Stimulated activated CD4-positive, alpha-beta T cell treated with anti-CD3 and anti-CD28 coated beads, Interleukin-12 subunit alpha, Interleukin-12 subunit beta, amount 100 ng/mL, for 24 hours (primary cell): ENCODE results near the gene ADAM17.
"Not testable (repeated sequence)": the region's sequence is repeated elsewhere in the genome, so short reads cannot be mapped to it uniquely, and the experiment has no call there.

Source experiments
- DNase-seq, 2 experiments: peaks; one replicate each; pipeline ENCODE4 v3.0.0-alpha.2; 2020; ENCODE audit warnings: low read depth in 2 of 2

Gene ADAM17

GRCh38 chr2:9524291-9524690 is 31.3 kb downstream of the ADAM17 start:
- DNase-seq = no peak

- no peak for DNase-seq
Measured at GRCh38 chr2:9519250-9519649, 36.4 kb downstream of the ADAM17 start.

GRCh38 chr2:9518780-9519179 is 36.9 kb downstream of the ADAM17 start:
- DNase-seq = no peak

- no peak for DNase-seq
Measured at GRCh38 chr2:9518163-9518562, 37.5 kb downstream of the ADAM17 start.

- DNase-seq = no peak
Measured at GRCh38 chr2:9517118-9517782, 38.4 kb downstream of the ADAM17 start.

- DNase-seq = not testable (repeated sequence)
Measured at GRCh38 chr2:9513946-9514345, 41.7 kb downstream of the ADAM17 start.

GRCh38 chr2:9508931-9509330 is 46.7 kb downstream of the ADAM17 start:
- DNase-seq = no peak

GRCh38 chr2:9498210-9498609 is 57.4 kb downstream of the ADAM17 start:
- no peak for DNase-seq

GRCh38 chr2:9497017-9497416 is 58.6 kb downstream of the ADAM17 start:
- no peak for DNase-seq

- no peak for DNase-seq
Measured at GRCh38 chr2:9494081-9494480, 61.5 kb downstream of the ADAM17 start.

GRCh38 chr2:9493478-9493877 is 62.2 kb downstream of the ADAM17 start:
- DNase-seq = no peak

GRCh38 chr2:9492927-9493326 is 62.7 kb downstream of the ADAM17 start:
- DNase-seq = no peak

- no peak for DNase-seq
Measured at GRCh38 chr2:9490789-9491188, 64.8 kb downstream of the ADAM17 start.

- no peak for DNase-seq
Measured at GRCh38 chr2:9488583-9489547, 66.8 kb downstream of the ADAM17 start.

GRCh38 chr2:9484533-9484932 is 71.1 kb downstream of the ADAM17 start:
- no peak for DNase-seq

GRCh38 chr2:9483107-9483506 is 72.5 kb downstream of the ADAM17 start:
- no peak for DNase-seq

GRCh38 chr2:9480157-9480556 is 75.5 kb downstream of the ADAM17 start:
- DNase-seq = no peak

GRCh38 chr2:9478526-9478925 is 77.1 kb downstream of the ADAM17 start:
- no peak for DNase-seq

- DNase-seq = no peak
Measured at GRCh38 chr2:9477914-9478313, 77.7 kb downstream of the ADAM17 start.

- DNase-seq = peak; percentile 27 to 52
Measured at GRCh38 chr2:9474361-9475057, 81.1 kb downstream of the ADAM17 start, which contains the start of gene IAH1. TSS of gene IAH1 (plus strand) at chr2:9474551. CDS start at chr2:9474567, 16 bp downstream.

GRCh38 chr2:9473985-9474360 is 81.7 kb downstream of the ADAM17 start:
- peak; percentile 25 to 35 for DNase-seq

- DNase-seq = no peak
Measured at GRCh38 chr2:9473308-9473984, 82.2 kb downstream of the ADAM17 start.
